OCI-LY7 (cell line): Measurements from ENCODE around the gene ABCB11. TPM values are rescaled to one million over a fixed set of nuclear protein-coding genes. Genes with fewer than 3 reads are reported as not detected.

Experiments used
- BruUV-seq: library from RNA; stranded (reverse); fragments of 400-500 nt; replicated peaks from 2 replicates; lab custom pipeline; 2021; lab: Mats Ljungman, UMichigan
- CTCF ChIA-PET: fragments of 300-600 bp; sonication (Branson Sonifier 250); formaldehyde crosslinking; loops from one replicate; lab custom pipeline; 2022; ENCODE audit warnings: antibody characterized with exemption; ENCODE audit not compliant: unreplicated experiment; lab: Charles Lee
- POLR2A ChIA-PET: fragments of 300-600 bp; sonication (Branson Sonifier 250); formaldehyde crosslinking; loops from one replicate; lab custom pipeline; 2022; ENCODE audit warnings: antibody characterized with exemption; lab: Charles Lee
- DNase-seq: peaks from one replicate; pipeline ENCODE4 v3.0.0-alpha.2; 2015; ENCODE audit warnings: low spot score
- H2AFZ ChIP-seq: fragments of 200-600 bp; sonication (generic), shearing (Covaris generic); 2 replicates; pipeline ENCODE4 v1.6.1; 2014; ENCODE audit warnings: mild to moderate bottlenecking, antibody characterized with exemption, low read length, moderate library complexity
- H3K27ac ChIP-seq: fragments of 200-600 bp; sonication (generic); 2 replicates; pipeline ENCODE4 v1.5.1; 2014; ENCODE audit warnings: mixed run types, low read depth, mild to moderate bottlenecking, moderate library complexity, low read length, inconsistent platforms; ENCODE audit not compliant: poor library complexity, severe bottlenecking
- H3K36me3 ChIP-seq: fragments of 200-600 bp; sonication (generic); 2 replicates; pipeline ENCODE4 v1.6.1; 2014; ENCODE audit warnings: mild to moderate bottlenecking, antibody characterized with exemption, low read length, moderate library complexity, mixed read lengths; ENCODE audit not compliant: insufficient read depth
- H3K4me1 ChIP-seq: fragments of 200-600 bp; sonication (generic); 2 replicates; pipeline ENCODE4 v1.5.1; 2014; ENCODE audit warnings: mild to moderate bottlenecking, low read length; ENCODE audit not compliant: insufficient read depth, poor library complexity, severe bottlenecking
- H3K4me2 ChIP-seq: fragments of 200-600 bp; sonication (generic); 2 replicates; pipeline ENCODE4 v1.6.1; 2014; ENCODE audit warnings: mild to moderate bottlenecking, low read length
- H3K4me3 ChIP-seq: fragments of 200-600 bp; sonication (generic); 2 replicates; pipeline ENCODE4 v1.5.1; 2014; ENCODE audit warnings: mild to moderate bottlenecking, low read depth, low read length; ENCODE audit not compliant: poor library complexity, severe bottlenecking
- H3K79me2 ChIP-seq: fragments of 200-600 bp; sonication (generic); 2 replicates; pipeline ENCODE4 v1.6.1; 2016; ENCODE audit warnings: low read depth, mild to moderate bottlenecking, low read length, moderate library complexity, mixed read lengths; ENCODE audit not compliant: insufficient read depth
- H3K9me2 ChIP-seq: fragments of 200-600 bp; sonication (generic); 2 replicates; pipeline ENCODE4 v1.6.1; 2016; ENCODE audit warnings: mild to moderate bottlenecking, low read length, mixed read lengths; ENCODE audit not compliant: insufficient read depth
- H3K9me3 ChIP-seq: fragments of 200-600 bp; sonication (generic); 2 replicates; pipeline ENCODE4 v1.6.1; 2014; ENCODE audit warnings: mild to moderate bottlenecking, mixed run types, low read length, mixed read lengths
- H4K20me1 ChIP-seq: fragments of 200-600 bp; sonication (generic); 2 replicates; pipeline ENCODE4 v1.6.1; 2014; ENCODE audit warnings: mild to moderate bottlenecking, antibody characterized with exemption, low read length, moderate library complexity, mixed read lengths; ENCODE audit not compliant: insufficient read depth
- EZH2phosphoT487 ChIP-seq: fragments of 200-600 bp; sonication (generic); IDR thresholded peaks from 2 replicates; pipeline ENCODE4 v1.6.1; 2018; ENCODE audit warnings: low read depth, borderline replicate concordance, mild to moderate bottlenecking, mixed run types, antibody characterized with exemption, low read length, moderate library complexity, mixed read lengths
- intact Hi-C: fragments of 100-400 bp; cut with micrococcal nuclease; formaldehyde crosslinking; loops from one replicate; pipeline ENCODE4 v1.10.0; 2022; ENCODE audit not compliant: unreplicated experiment
- total RNA-seq, 2 experiments: library from RNA; depleted of rRNA in 1 of 2; stranded (reverse); fragments of >200 nt in 1 of 2; shearing (Covaris generic) in 1 of 2; gene quantifications; 2 replicates each; pipeline ENCODE4 v1.2.3, GENCODE V29; 2014 to 2022
- TF ChIP-seq, protein P1 (sequence below): fragments of 200-600 bp; sonication (generic); conservative IDR thresholded peaks from 2 replicates; pipeline ENCODE4 v1.5.1; 2014; ENCODE audit warnings: mild to moderate bottlenecking, antibody characterized with exemption, low read length, moderate library complexity, mixed read lengths

Gene ABCB11
- total RNA-seq, 2 experiments from 2014 or later = 0.04 TPM; not detected in 1

DNA sequence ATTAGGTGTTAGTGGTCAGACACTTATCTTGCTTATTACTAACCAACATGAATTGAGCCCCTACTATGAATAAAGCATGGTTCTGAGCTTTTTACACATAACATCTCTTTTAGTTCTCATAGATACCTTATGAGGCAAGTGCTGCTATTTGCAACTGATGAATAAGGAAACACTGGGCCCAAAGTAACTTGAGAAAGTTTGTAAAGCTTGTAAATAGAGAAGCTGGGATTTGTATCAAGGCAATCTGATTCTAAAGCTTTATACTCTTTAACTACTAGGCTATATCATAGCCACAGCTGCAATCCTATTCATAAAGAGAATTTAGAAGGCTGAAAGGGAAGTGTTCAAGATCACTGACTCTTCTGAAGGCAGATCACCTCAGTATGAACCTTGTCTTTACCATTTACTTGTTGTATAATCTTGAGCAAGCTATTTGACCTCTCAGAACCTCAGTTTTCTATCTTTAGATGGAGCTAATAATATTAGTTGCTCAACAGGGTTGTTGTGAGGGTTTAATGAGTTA, 60.4 kb downstream of the ABCB11 start:
- H3K4me2 ChIP-seq = no peak overlapping the region
- no peak overlapping the region for H2AFZ ChIP-seq
- no peaks in the 10 kb centered on the region for H4K20me1 ChIP-seq
- POLR2A ChIA-PET = interaction anchor here (0.5 to 2.0 kb wide), 5 partner anchors 13 to 130 kb away, joined by 3 to 7 read pairs (median 4); no protein-coding TSS in a partner anchor
- H3K36me3 ChIP-seq = no peaks in the 10 kb centered on the region
- no peaks in the 10 kb centered on the region for H3K9me2 ChIP-seq
- H3K9me3 ChIP-seq = 0 out of 2 replicates have a peak, but pooled peaks cover 3% of the 10 kb centered on the region
- no peak overlapping the region for H3K4me3 ChIP-seq
- BruUV-seq = no TSS peak
- intact Hi-C loops = no loop called here
- no peaks in the 10 kb centered on the region for H3K79me2 ChIP-seq
- DNase-seq = no peak
- CTCF ChIA-PET = no interaction called here
- H3K4me1 ChIP-seq = no peaks in the 10 kb centered on the region
- no peak overlapping the region for H3K27ac ChIP-seq
- TF ChIP-seq, protein P1, sequence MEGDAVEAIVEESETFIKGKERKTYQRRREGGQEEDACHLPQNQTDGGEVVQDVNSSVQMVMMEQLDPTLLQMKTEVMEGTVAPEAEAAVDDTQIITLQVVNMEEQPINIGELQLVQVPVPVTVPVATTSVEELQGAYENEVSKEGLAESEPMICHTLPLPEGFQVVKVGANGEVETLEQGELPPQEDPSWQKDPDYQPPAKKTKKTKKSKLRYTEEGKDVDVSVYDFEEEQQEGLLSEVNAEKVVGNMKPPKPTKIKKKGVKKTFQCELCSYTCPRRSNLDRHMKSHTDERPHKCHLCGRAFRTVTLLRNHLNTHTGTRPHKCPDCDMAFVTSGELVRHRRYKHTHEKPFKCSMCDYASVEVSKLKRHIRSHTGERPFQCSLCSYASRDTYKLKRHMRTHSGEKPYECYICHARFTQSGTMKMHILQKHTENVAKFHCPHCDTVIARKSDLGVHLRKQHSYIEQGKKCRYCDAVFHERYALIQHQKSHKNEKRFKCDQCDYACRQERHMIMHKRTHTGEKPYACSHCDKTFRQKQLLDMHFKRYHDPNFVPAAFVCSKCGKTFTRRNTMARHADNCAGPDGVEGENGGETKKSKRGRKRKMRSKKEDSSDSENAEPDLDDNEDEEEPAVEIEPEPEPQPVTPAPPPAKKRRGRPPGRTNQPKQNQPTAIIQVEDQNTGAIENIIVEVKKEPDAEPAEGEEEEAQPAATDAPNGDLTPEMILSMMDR = no peak
- no peak for TF ChIP-seq EZH2phosphoT487

DNA sequence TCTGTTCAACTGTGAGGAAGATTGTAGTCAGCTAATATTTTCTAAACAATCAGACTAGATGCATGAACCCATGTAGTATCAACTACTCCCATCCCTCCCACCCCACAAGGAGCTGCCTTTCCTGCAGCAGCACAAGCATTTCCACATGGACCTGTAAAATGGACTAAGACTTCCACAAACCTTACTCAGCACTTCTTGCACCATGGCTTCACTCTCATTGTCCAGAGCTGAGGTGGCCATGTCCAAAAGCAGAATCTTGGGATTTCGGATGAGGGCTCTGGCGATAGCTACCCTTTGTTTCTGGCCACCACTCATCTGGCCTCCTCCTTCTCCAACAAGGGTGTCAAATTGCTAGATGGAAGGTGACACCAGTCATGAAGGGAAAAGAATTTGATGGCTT, 61.3 kb downstream of the ABCB11 start:
- ChIA-PET CTCF (no interaction called here), POLR2A (interaction anchor here (0.6 to 2.0 kb wide), 7 partner anchors 11 to 361 kb away, joined by 3 to 5 read pairs (median 3); no protein-coding TSS in a partner anchor)
- Histone ChIP-seq H3K4me1 (no peaks in the 10 kb centered on the region), H3K79me2 (no peaks in the 10 kb centered on the region), H3K36me3 (no peaks in the 10 kb centered on the region), H4K20me1 (no peaks in the 10 kb centered on the region), H2AFZ (no peak overlapping the region), H3K27ac (no peak overlapping the region), H3K9me2 (no peaks in the 10 kb centered on the region), H3K4me3 (no peak overlapping the region), H3K4me2 (no peak overlapping the region), H3K9me3 (0 out of 2 replicates have a peak, but pooled peaks cover 3% of the 10 kb centered on the region)
- BruUV-seq = no TSS peak
- intact Hi-C loops = no loop called here
- TF ChIP-seq EZH2phosphoT487 = no peak
- TF ChIP-seq, protein P1 = no peak
- no peak for DNase-seq

DNA sequence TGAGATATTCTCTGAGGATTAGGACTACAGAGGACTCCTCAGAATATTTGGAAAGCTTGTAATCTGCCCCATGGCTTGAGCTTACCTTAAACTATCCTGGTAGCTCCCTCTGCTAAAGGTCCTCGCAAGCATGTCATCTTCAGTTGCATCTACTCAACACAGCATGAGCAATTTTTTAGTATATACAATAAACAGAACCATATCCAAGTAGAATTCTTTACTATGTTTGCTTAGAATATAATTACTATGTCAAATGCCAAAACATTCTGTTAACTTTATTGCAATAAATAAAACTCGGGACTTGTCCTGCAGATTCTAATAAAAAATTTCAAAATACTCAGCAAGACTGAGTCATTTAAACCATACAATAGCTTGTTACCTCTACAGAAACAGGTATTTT, 62.8 kb downstream of the ABCB11 start:
- Histone ChIP-seq H2AFZ (no peak overlapping the region), H3K4me3 (no peak overlapping the region), H3K79me2 (no peaks in the 10 kb centered on the region), H4K20me1 (no peaks in the 10 kb centered on the region), H3K9me2 (no peaks in the 10 kb centered on the region), H3K9me3 (no peaks in the 10 kb centered on the region), H3K4me2 (no peak overlapping the region), H3K4me1 (no peaks in the 10 kb centered on the region), H3K27ac (no peak overlapping the region), H3K36me3 (no peaks in the 10 kb centered on the region)
- POLR2A ChIA-PET = interaction anchor here (0.6 to 1.6 kb wide), 6 partner anchors 10 to 574 kb away, joined by 3 to 6 read pairs (median 3); no protein-coding TSS in a partner anchor
- CTCF ChIA-PET = interaction anchor here (0.7 kb wide), 1 partner anchor 450 kb away, joined by 3 read pairs; no protein-coding TSS in a partner anchor
- no peak for DNase-seq
- TF ChIP-seq, protein P1 = no peak
- TF ChIP-seq EZH2phosphoT487 = no peak
- BruUV-seq = no TSS peak
- intact Hi-C loops = no loop called here
